Measurements from ENCODE around the gene CIAO2A. TPM values are rescaled to one million over a fixed set of nuclear protein-coding genes. Genes with fewer than 3 reads are reported as not detected.

The CIAO2A gene
- total RNA-seq, 1 donor from 2014 or later: 210 TPM

DNA sequence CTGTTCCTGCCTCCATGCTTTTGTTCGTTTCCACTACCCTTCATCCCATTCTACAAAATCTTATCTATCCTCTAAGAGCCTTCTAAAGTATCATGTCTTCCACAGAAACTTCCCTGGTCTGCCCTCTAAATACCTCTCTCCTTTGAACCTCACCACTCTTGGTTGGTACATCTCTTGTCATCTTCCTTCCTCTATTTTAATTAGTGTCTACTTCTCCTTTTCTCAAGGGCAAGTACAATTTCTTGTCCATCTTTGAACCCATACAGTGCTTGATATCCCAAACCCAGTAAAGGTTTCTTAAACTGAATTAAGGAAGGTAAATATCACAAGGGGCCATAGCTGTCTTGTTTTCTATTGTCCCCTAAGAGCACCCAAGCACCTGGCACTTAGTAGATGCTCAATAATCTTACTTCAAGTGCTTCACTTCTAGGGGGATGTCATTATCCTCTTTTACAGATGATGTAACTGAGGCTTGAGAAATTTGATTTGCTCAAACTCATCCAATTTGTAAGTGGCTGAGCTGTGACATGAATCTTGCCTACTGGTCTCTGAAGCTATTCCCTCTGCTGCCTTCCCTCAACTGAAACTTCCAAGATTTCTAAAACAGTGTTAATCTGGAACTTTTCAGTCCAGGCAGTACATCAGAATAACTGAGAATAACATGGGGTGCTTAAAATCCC is 44.7 kb downstream of the CIAO2A start:
- Histone ChIP-seq H3K79me2 (ENCODE audit: low read depth) (no peaks in the 10 kb centered on the region), H3K36me3 (no peaks in the 10 kb centered on the region), H3K4me2 (no peak overlapping the region), H3K4me1 (peaks cover 20% of the 10 kb centered on the region), H3K9me3 (ENCODE audit: low read depth) (no peaks in the 10 kb centered on the region), H3F3A (ENCODE audit: low read depth) (no peaks in the 10 kb centered on the region), H3K9ac (no peak overlapping the region), H2AFZ (replicated peaks) (no peak overlapping the region), H3K27ac (no peak overlapping the region), H3K4me3 (no peak overlapping the region), H4K20me1 (ENCODE audit: low read depth) (no peaks in the 10 kb centered on the region), H3K27me3 (peaks cover 39% of the 10 kb centered on the region)
- Mint-ChIP-seq H3K27me3 (ENCODE audit: insufficient read depth, low read depth) (peaks cover 11% of the 10 kb centered on the region), H3K4me1 (peaks cover 41% of the 10 kb centered on the region), H3K9me3 (no peaks in the 10 kb centered on the region), H3K4me3 (no peak overlapping the region), H3K36me3 (no peaks in the 10 kb centered on the region), H3K27ac (no peak overlapping the region)
- no peak for DNase-seq (ENCODE audit: low spot score)
- TF ChIP-seq EZH2phosphoT487 (IDR thresholded peaks at IDR 0.05): no peak
- TF ChIP-seq, protein P1, sequence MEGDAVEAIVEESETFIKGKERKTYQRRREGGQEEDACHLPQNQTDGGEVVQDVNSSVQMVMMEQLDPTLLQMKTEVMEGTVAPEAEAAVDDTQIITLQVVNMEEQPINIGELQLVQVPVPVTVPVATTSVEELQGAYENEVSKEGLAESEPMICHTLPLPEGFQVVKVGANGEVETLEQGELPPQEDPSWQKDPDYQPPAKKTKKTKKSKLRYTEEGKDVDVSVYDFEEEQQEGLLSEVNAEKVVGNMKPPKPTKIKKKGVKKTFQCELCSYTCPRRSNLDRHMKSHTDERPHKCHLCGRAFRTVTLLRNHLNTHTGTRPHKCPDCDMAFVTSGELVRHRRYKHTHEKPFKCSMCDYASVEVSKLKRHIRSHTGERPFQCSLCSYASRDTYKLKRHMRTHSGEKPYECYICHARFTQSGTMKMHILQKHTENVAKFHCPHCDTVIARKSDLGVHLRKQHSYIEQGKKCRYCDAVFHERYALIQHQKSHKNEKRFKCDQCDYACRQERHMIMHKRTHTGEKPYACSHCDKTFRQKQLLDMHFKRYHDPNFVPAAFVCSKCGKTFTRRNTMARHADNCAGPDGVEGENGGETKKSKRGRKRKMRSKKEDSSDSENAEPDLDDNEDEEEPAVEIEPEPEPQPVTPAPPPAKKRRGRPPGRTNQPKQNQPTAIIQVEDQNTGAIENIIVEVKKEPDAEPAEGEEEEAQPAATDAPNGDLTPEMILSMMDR (IDR thresholded peaks at IDR 0.05): no peak
- no peak for TF ChIP-seq EZH2 (IDR thresholded peaks at IDR 0.05)

DNA sequence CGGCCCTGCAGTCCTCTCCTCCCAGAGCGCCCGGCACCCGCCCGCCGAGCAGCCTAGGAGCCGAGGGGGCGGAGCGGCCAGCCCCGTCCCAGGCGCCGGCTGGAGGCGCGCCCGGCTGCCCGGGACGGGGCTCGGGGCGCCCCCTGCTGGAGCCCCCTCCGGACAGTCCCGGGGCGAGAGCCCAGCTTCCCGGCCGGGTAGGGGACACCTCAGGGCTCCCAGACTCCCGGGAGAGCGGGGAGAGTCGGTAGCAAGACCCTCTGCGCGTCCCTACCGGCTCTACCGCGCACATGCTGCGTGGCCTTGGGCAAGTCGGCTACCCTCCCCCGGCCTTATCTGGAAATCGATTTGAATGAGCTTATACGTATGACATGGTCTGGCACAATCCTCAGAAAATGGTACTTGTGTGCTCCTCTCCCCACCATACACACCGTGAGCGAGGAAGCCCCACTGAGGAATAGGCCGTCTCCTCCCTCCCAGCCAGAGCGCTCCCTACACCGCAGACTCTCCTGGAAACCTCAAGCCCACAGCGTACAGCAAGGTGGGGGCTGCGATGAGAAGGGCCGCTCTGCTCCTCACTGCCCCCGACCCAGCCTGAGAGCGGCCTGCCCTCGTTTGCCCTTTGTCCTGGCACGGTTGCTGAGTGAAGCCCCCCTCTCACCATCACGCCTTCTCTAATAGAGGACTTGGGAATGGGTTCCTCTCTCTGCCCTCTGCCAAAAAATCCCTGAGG is 47.1 kb downstream of the CIAO2A start, which contains the start of gene DAPK2:
Gene DAPK2, minus strand, starts transcription at position 65 of the 733 bp plus-strand sequence. CDS start 6,224 bp downstream, outside the sequence.
- Histone ChIP-seq H2AFZ (replicated peaks) (peak within 1 kb of the TSS; percentile 98), H3K36me3 (no peaks in the 10 kb centered on the region), H3K27me3 (peaks cover 39% of the 10 kb centered on the region), H3F3A (ENCODE audit: low read depth) (no peaks in the 10 kb centered on the region), H3K4me2 (peak within 1 kb of the TSS; percentile 92), H3K79me2 (ENCODE audit: low read depth) (no peaks in the 10 kb centered on the region), H3K27ac (no peak within 1 kb of the TSS), H4K20me1 (ENCODE audit: low read depth) (no peaks in the 10 kb centered on the region), H3K4me3 (peak within 1 kb of the TSS; percentile 70), H3K4me1 (peaks cover 15% of the 10 kb centered on the region), H3K9me3 (ENCODE audit: low read depth) (no peaks in the 10 kb centered on the region), H3K9ac (no peak within 1 kb of the TSS)
- Mint-ChIP-seq H3K4me3 (peak within 1 kb of the TSS; percentile 85), H3K36me3 (no peaks in the 10 kb centered on the region), H3K4me1 (peaks cover 25% of the 10 kb centered on the region), H3K27ac (peak within 1 kb of the TSS; percentile 37), H3K27me3 (ENCODE audit: insufficient read depth, low read depth) (peaks cover 11% of the 10 kb centered on the region), H3K9me3 (no peaks in the 10 kb centered on the region)
- DNase-seq (ENCODE audit: low spot score): peak; percentile 89
- no peak for TF ChIP-seq EZH2 (IDR thresholded peaks at IDR 0.05)
- TF ChIP-seq, protein P1 (IDR thresholded peaks at IDR 0.05): peak; percentile 80

DNA sequence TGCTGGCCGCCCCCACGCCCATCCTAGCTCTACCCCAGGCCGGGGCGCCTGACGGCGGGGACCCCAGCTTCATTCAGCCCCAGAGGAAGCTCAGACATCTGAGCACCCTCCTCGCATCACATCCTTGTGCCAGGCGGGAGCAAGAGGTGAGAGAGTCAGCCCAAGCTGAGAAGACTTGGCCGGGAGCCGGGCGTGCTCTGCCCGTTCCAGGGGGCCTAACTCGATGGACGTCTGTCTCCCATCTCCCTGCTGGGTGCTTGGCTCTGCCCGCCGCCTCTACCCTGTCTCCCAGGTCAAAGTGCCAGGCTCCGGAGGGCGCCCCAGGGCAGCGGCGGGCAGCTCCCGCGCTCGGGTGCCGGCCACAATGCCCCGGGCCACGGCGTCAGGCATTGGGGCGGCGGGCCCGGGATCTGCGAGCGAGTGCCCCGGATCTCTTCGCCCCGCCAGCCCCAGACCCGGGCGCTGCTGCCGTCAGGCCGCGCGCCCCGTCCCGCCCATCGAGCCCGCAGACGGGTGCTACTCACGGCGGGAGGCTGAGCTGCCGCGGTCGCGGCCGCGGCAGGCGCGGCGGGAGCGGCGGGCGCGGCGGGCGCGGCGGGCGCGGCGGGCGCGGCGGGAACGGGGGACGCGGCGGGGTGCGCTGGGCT is 47.7 kb downstream of the CIAO2A start:
- peak overlapping the region; percentile 98 for H2AFZ ChIP-seq (replicated peaks)
- TF ChIP-seq, protein P1 (IDR thresholded peaks at IDR 0.05): no peak
- TF ChIP-seq EZH2phosphoT487 (IDR thresholded peaks at IDR 0.05): no peak
- no peak for TF ChIP-seq EZH2 (IDR thresholded peaks at IDR 0.05)
- no peak overlapping the region for H3K27ac ChIP-seq

More for the DNA sequence above, 47.7 kb downstream of the CIAO2A start:
- no peaks in the 10 kb centered on the region for H3K79me2 ChIP-seq (ENCODE audit: low read depth)
- no peak overlapping the region for H3K9ac ChIP-seq
- H4K20me1 ChIP-seq (ENCODE audit: low read depth): no peaks in the 10 kb centered on the region
- no peaks in the 10 kb centered on the region for H3F3A ChIP-seq (ENCODE audit: low read depth)
- H3K27me3 ChIP-seq: peaks cover 39% of the 10 kb centered on the region
- peaks cover 12% of the 10 kb centered on the region for H3K4me1 ChIP-seq
- no peak for DNase-seq (ENCODE audit: low spot score)
- no peaks in the 10 kb centered on the region for H3K9me3 ChIP-seq (ENCODE audit: low read depth)
- peak overlapping the region; percentile 81 for H3K4me3 Mint-ChIP-seq
- H3K36me3 Mint-ChIP-seq: no peaks in the 10 kb centered on the region
- H3K27ac Mint-ChIP-seq: no peak overlapping the region
- no peaks in the 10 kb centered on the region for H3K36me3 ChIP-seq
- H3K4me2 ChIP-seq: peak overlapping the region; percentile 92
- peaks cover 19% of the 10 kb centered on the region for H3K4me1 Mint-ChIP-seq
- peak overlapping the region; percentile 70 for H3K4me3 ChIP-seq
- H3K27me3 Mint-ChIP-seq (ENCODE audit: insufficient read depth, low read depth): peaks cover 11% of the 10 kb centered on the region
- H3K9me3 Mint-ChIP-seq: no peaks in the 10 kb centered on the region
